GM23338 (cell line): ENCODE measurements around the gene TWIST2.

ENCODE experiments used
- CREB1 ChIP-seq: fragments of 250-450 bp; sonication (Bioruptor Pico); IDR thresholded peaks from 2 replicates; pipeline ENCODE4 v1.5.0; 2020; ENCODE audit warnings: low read depth, mild to moderate bottlenecking, moderate library complexity
- CTCF ChIP-seq, 2 experiments: fragments of 200-600 bp in 1 of 2; sonication (generic) in 1 of 2; conservative IDR thresholded peaks; 2 replicates each; pipeline versions ENCODE4 v1.5.1 to v1.6.1; 2016 to 2017; ENCODE audit warnings: antibody characterized with exemption in 2 of 2, low read depth in 2 of 2, mild to moderate bottlenecking in 2 of 2, moderate library complexity in 1 of 2
- EZH2 ChIP-seq: fragments of 200-600 bp; sonication (generic); IDR thresholded peaks from one replicate; pipeline ENCODE4 v1.8.0; 2017; ENCODE audit warnings: antibody characterized with exemption, mild to moderate bottlenecking, low read depth; ENCODE audit not compliant: unreplicated experiment
- EZH2phosphoT487 ChIP-seq: fragments of 200-600 bp; sonication (generic); IDR thresholded peaks from one replicate; pipeline ENCODE4 v1.8.1; 2018; ENCODE audit warnings: antibody characterized with exemption; ENCODE audit not compliant: unreplicated experiment
- JUNB ChIP-seq: IDR thresholded peaks from one replicate; pipeline ENCODE4 v1.6.1; 2016; ENCODE audit warnings: antibody characterized with exemption; ENCODE audit not compliant: unreplicated experiment
- POLR2AphosphoS5 ChIP-seq: IDR thresholded peaks from 2 replicates; pipeline ENCODE4 v1.6.1; 2016; ENCODE audit warnings: antibody characterized with exemption, low read depth
- REST ChIP-seq: IDR thresholded peaks from one replicate; pipeline ENCODE4 v1.6.1; 2018; ENCODE audit warnings: antibody characterized with exemption; ENCODE audit not compliant: unreplicated experiment
- ZNF114 ChIP-seq: fragments of 250-450 bp; sonication (Bioruptor Pico); IDR thresholded peaks from 2 replicates; pipeline ENCODE4 v1.5.0; 2020; ENCODE audit warnings: mild to moderate bottlenecking, moderate library complexity
- ZNF331 ChIP-seq: fragments of 250-450 bp; sonication (Bioruptor Pico); IDR thresholded peaks from 2 replicates; pipeline ENCODE4 v1.5.0; 2020; ENCODE audit warnings: low read depth, mild to moderate bottlenecking, moderate library complexity
- ZNF462 ChIP-seq: fragments of 250-450 bp; sonication (Bioruptor Pico); IDR thresholded peaks from 2 replicates; pipeline ENCODE4 v1.5.0; 2020; ENCODE audit warnings: mild to moderate bottlenecking, moderate library complexity

- no peak for TF ChIP-seq CTCF (conservative IDR thresholded peaks at IDR 0.05; ENCODE audit: low read depth in 2 of 2)
- no peak for TF ChIP-seq POLR2AphosphoS5
- no peak for TF ChIP-seq ZNF114
- no peak for TF ChIP-seq EZH2phosphoT487
- TF ChIP-seq EZH2, result no peak
- TF ChIP-seq REST, result no peak
- no peak for TF ChIP-seq JUNB
- no peak for TF ChIP-seq ZNF462
- no peak for TF ChIP-seq CREB1 (CRISPR knock-in tag)
- no peak for TF ChIP-seq ZNF331
Observed at GRCh38 chr2:238905644-238906043, 57.8 kb downstream of the TWIST2 start.
